ENCODE results near the gene PRDM8. TPM values are rescaled to one million over a fixed set of nuclear protein-coding genes. Genes with fewer than 3 reads are reported as not detected.

The PRDM8 gene
- total and polyA plus RNA-seq, 2 of the 8 experiments (the other 6 are each of a cell fraction or from before 2014, with no cell fraction given) = not detected

DNA sequence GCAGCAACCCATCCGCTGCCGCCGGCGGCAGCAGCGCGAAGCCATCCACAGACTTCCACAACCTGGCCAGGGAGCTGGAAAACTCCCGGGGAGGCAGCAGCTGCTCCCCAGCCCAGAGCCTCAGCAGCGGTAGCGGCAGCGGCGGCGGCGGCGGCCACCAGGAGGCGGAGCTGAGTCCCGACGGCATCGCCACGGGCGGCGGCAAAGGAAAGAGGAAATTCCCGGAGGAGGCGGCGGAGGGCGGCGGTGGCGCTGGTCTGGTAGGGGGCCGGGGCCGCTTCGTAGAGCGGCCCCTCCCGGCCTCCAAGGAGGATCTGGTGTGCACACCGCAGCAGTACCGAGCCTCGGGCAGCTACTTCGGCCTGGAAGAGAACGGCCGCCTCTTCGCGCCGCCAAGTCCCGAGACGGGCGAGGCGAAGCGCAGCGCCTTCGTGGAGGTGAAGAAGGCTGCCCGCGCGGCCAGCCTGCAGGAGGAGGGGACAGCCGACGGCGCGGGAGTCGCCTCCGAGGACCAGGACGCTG lies 4.9 kb downstream of the PRDM8 start:
- 0% methylated on average over 52 of the region's 58 CpGs; no CpG with 5 or more reads in 1 of the 2 experiments for WGBS, 2 experiments (ENCODE audit: extremely low coverage in 1 of 2, insufficient coverage in 1 of 2, insufficient read length in 1 of 2, insufficient replicate concordance in 2 of 2, low coverage in 1 of 2, low lambda C conversion rate in 2 of 2, missing lambda C conversion rate in 1 of 2)
- Histone ChIP-seq H3K4me2 (ENCODE audit: insufficient read depth in 1 of 2, low read depth in 2 of 2, low read length in 2 of 2) (peak overlapping the region; percentile 59 to 68), H3K4me3 (ENCODE audit: extremely low read depth in 1 of 4, insufficient read depth in 2 of 4, low read depth in 3 of 4, low read length in 4 of 4) (peak overlapping the region; percentile 4 to 55 (median 18); a peak in 5 of 8 replicates), H3K23ac (ENCODE audit: insufficient read length) (no peak overlapping the region), H3K9ac (replicated peaks in 1 of 4; ENCODE audit: extremely low read depth in 1 of 4, low read depth in 3 of 4, low read length in 3 of 4) (no peak overlapping the region; a peak in 1 of 7 replicates), H3K23me2 (ENCODE audit: low read depth, low read length) (no peaks in the 10 kb centered on the region; the same call in 1 of the 2 replicates), H2AK5ac (ENCODE audit: low read depth, low read length) (no peak overlapping the region), H3K56ac (replicated peaks; ENCODE audit: insufficient read length, low read depth, low read length) (no peak overlapping the region), H3K79me2 (ENCODE audit: control insufficient read depth in 1 of 2, insufficient read depth in 2 of 2, low read length in 2 of 2) (no peaks in the 10 kb centered on the region), H3K14ac (ENCODE audit: insufficient read length) (no peak overlapping the region), H4K91ac (replicated peaks; ENCODE audit: insufficient read length, low read length) (no peak overlapping the region), H3K79me1 (ENCODE audit: low read depth, low read length) (no peaks in the 10 kb centered on the region), H3K4me1 (replicated peaks in 1 of 4; ENCODE audit: control insufficient read depth in 3 of 4, insufficient read depth in 4 of 4, low read length in 3 of 4) (peaks cover 4 to 15% (median 7%) of the 10 kb centered on the region in 4 experiments), H2BK5ac (ENCODE audit: low read depth, low read length) (no peak overlapping the region), H2AFZ (ENCODE audit: low read length) (no peak overlapping the region), H2BK20ac (ENCODE audit: low read length) (no peak overlapping the region), H2BK120ac (replicated peaks; ENCODE audit: low read depth, low read length) (no peak overlapping the region), H3K18ac (ENCODE audit: extremely low read depth, low read length) (no peak overlapping the region), H3K27me3 (replicated peaks in 1 of 4; ENCODE audit: control insufficient read depth in 3 of 4, extremely low read depth in 1 of 4, insufficient read depth in 3 of 4, low read length in 3 of 4) (peaks cover 86 to 100% (median 93%) of the 10 kb centered on the region in 4 experiments), H2BK15ac (ENCODE audit: low read length) (no peak overlapping the region), H4K20me1 (replicated peaks in 1 of 2; ENCODE audit: control insufficient read depth in 1 of 2, insufficient read depth in 2 of 2, low read length in 2 of 2) (peaks cover 23 to 32% of the 10 kb centered on the region in 2 experiments), H4K8ac (ENCODE audit: extremely low read depth, insufficient read depth, low read length) (no peak overlapping the region), H4K5ac (ENCODE audit: insufficient read length, low read depth, low read length) (no peak overlapping the region), H2BK12ac (ENCODE audit: low read depth, low read length) (no peak overlapping the region), H3K36me3 (ENCODE audit: control insufficient read depth in 2 of 4, insufficient read depth in 4 of 4, low read length in 3 of 4) (peaks cover 0 to 6% (median 0%) of the 10 kb centered on the region in 4 experiments; a peak in 1 of 8 replicates), H3K4ac (replicated peaks; ENCODE audit: insufficient read length, low read depth, low read length) (no peak overlapping the region), H3K27ac (ENCODE audit: low read depth, low read length) (no peak overlapping the region), H3K9me3 (ENCODE audit: insufficient read depth in 2 of 2, low read depth in 1 of 2, low read length in 1 of 2) (no peaks in the 10 kb centered on the region)
- DNase-seq (ENCODE audit: low read depth in 1 of 2, low spot score in 2 of 2) (peak in 1 of 2 experiments; percentile 94), FAIRE-seq (no peak)
- CTCF ChIA-PET (ENCODE audit: partially characterized antibody) = interaction anchor here (0.7 to 9.2 kb wide), 15 partner anchors 9 to 1264 kb away, joined by 3 to 170 read pairs (median 4); partner anchors contain the start of genes CFAP299 and FGF5
- POLR2A ChIA-PET (ENCODE audit: partially characterized antibody) = interaction anchor here (1.1 to 2.9 kb wide), 3 partner anchors 12 to 64 kb away, joined by 4 to 8 read pairs (median 5); partner anchors contain the start of gene FGF5
- no peak for TF ChIP-seq ATF2 (IDR thresholded peaks at IDR 0.05; ENCODE audit: low read length)
- peak in 1 of 2 experiments; percentile 61; a peak in 1 of 3 replicates for TF ChIP-seq EP300 (IDR thresholded peaks at IDR 0.05; ENCODE audit: borderline replicate concordance in 1 of 2, low read depth in 2 of 2, low read length in 2 of 2)
- no peak for TF ChIP-seq SAP30 (IDR thresholded peaks at IDR 0.05; ENCODE audit: insufficient read depth, insufficient replicate concordance, low read length)
- 0 out of 2 replicates have a peak, but pooled peaks have one; percentile 31 for TF ChIP-seq BACH1 (IDR thresholded peaks at IDR 0.05; ENCODE audit: low read length)
- TF ChIP-seq CTCF (IDR thresholded peaks at IDR 0.05; ENCODE audit: control extremely low read depth in 1 of 3, insufficient read depth in 1 of 3, low read depth in 1 of 3, low read length in 3 of 3) = peak in 2 of 3 experiments; percentile 69; a peak in 3 of 4 replicates
- TF ChIP-seq, protein P1, sequence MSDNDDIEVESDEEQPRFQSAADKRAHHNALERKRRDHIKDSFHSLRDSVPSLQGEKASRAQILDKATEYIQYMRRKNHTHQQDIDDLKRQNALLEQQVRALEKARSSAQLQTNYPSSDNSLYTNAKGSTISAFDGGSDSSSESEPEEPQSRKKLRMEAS (IDR thresholded peaks at IDR 0.05) = peak; percentile 33; the same call in 1 of the 2 replicates

Measured in H1 (cell line).